ENCODE measurements around the gene ATP5F1E.

Gene ATP5F1E

GRCh38 chr20:58997141-58997770 lies 34.9 kb downstream of the ATP5F1E start:
- H3K4me1 ChIP-seq (ENCODE audit: insufficient read depth, low read length), result no peaks in the 10 kb centered on the region
- no peak overlapping the region for H3K4me2 ChIP-seq (ENCODE audit: insufficient read depth, low read length)
- H3K36me3 ChIP-seq (ENCODE audit: insufficient read depth, low read length), result peaks cover 41% of the 10 kb centered on the region
- no peak for DNase-seq
- H4K20me1 ChIP-seq (ENCODE audit: insufficient read depth, low read length), result peaks cover 11% of the 10 kb centered on the region
- H3K27me3 ChIP-seq (ENCODE audit: insufficient read depth, low read length, poor library complexity), result no peaks in the 10 kb centered on the region
- ATAC-seq (ENCODE audit: insufficient read depth, low read depth), result 0 out of 3 replicates have a peak, but pooled peaks have one; percentile 20
- no peak for TF ChIP-seq EZH2 (IDR thresholded peaks at IDR 0.05; ENCODE audit: borderline replicate concordance, low read depth, low read length, severe bottlenecking)
- TF ChIP-seq, protein P1, sequence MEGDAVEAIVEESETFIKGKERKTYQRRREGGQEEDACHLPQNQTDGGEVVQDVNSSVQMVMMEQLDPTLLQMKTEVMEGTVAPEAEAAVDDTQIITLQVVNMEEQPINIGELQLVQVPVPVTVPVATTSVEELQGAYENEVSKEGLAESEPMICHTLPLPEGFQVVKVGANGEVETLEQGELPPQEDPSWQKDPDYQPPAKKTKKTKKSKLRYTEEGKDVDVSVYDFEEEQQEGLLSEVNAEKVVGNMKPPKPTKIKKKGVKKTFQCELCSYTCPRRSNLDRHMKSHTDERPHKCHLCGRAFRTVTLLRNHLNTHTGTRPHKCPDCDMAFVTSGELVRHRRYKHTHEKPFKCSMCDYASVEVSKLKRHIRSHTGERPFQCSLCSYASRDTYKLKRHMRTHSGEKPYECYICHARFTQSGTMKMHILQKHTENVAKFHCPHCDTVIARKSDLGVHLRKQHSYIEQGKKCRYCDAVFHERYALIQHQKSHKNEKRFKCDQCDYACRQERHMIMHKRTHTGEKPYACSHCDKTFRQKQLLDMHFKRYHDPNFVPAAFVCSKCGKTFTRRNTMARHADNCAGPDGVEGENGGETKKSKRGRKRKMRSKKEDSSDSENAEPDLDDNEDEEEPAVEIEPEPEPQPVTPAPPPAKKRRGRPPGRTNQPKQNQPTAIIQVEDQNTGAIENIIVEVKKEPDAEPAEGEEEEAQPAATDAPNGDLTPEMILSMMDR (IDR thresholded peaks at IDR 0.05; ENCODE audit: borderline replicate concordance, extremely low read depth, low read length, poor library complexity, severe bottlenecking), result no peak
- H3K9ac ChIP-seq (ENCODE audit: low read depth, low read length), result no peak overlapping the region
- H3K79me2 ChIP-seq (ENCODE audit: insufficient read depth, low read length), result no peaks in the 10 kb centered on the region
- no peak overlapping the region for H3K4me3 ChIP-seq (ENCODE audit: low read depth in 1 of 2, low read length in 2 of 2)
- H3K9me3 ChIP-seq (ENCODE audit: insufficient read depth, low read length, severe bottlenecking), result no peaks in the 10 kb centered on the region
- H2AFZ ChIP-seq (ENCODE audit: low read depth, low read length), result no peak overlapping the region
- no peak overlapping the region for H3K27ac ChIP-seq (ENCODE audit: low read length)

DNA sequence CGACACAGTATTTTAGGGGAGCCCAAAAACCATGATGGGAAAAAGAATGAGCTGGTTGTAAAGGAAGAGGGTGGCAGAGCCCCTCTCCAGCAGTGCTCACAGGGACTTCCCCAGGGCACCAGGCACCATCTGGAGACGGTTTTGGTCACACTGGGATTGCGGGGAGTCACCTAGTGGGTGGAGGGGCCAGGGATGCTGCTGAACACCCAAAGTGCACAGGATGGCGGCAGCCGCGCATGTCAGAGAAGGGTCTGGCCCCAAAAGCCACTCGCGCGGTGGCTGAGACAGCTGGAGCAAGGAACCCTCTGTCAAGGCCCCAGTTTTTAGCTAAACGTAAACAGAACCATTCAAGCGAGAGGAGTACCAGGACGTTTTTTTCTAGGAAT lies 35.9 kb downstream of the ATP5F1E start:
- TF ChIP-seq, protein P1 (IDR thresholded peaks at IDR 0.05; ENCODE audit: borderline replicate concordance, extremely low read depth, low read length, poor library complexity, severe bottlenecking), result no peak
- no peak for TF ChIP-seq EZH2 (IDR thresholded peaks at IDR 0.05; ENCODE audit: borderline replicate concordance, low read depth, low read length, severe bottlenecking)
- Histone ChIP-seq H2AFZ (ENCODE audit: low read depth, low read length) (no peak overlapping the region), H3K79me2 (ENCODE audit: insufficient read depth, low read length) (no peaks in the 10 kb centered on the region)

GRCh38 chr20:58995461-58996225 lies 36.5 kb downstream of the ATP5F1E start:
- no peaks in the 10 kb centered on the region for H3K27me3 ChIP-seq (ENCODE audit: insufficient read depth, low read length, poor library complexity)
- ATAC-seq (ENCODE audit: insufficient read depth, low read depth) (no peak), DNase-seq (no peak)
- peaks cover 57% of the 10 kb centered on the region for H3K36me3 ChIP-seq (ENCODE audit: insufficient read depth, low read length)
- no peaks in the 10 kb centered on the region for H3K9me3 ChIP-seq (ENCODE audit: insufficient read depth, low read length, severe bottlenecking)
- H3K27ac ChIP-seq (ENCODE audit: low read length), result no peak overlapping the region
- no peaks in the 10 kb centered on the region for H3K4me1 ChIP-seq (ENCODE audit: insufficient read depth, low read length)
- no peak overlapping the region for H3K4me2 ChIP-seq (ENCODE audit: insufficient read depth, low read length)
- H4K20me1 ChIP-seq (ENCODE audit: insufficient read depth, low read length), result peaks cover 11% of the 10 kb centered on the region; the same call in 1 of the 2 replicates
- H3K79me2 ChIP-seq (ENCODE audit: insufficient read depth, low read length), result no peaks in the 10 kb centered on the region
- no peak overlapping the region for H3K4me3 ChIP-seq (ENCODE audit: low read depth in 1 of 2, low read length in 2 of 2)
- H2AFZ ChIP-seq (ENCODE audit: low read depth, low read length), result no peak overlapping the region
- no peak for TF ChIP-seq EZH2 (IDR thresholded peaks at IDR 0.05; ENCODE audit: borderline replicate concordance, low read depth, low read length, severe bottlenecking)
- TF ChIP-seq, protein P1 (IDR thresholded peaks at IDR 0.05; ENCODE audit: borderline replicate concordance, extremely low read depth, low read length, poor library complexity, severe bottlenecking), result no peak
- H3K9ac ChIP-seq (ENCODE audit: low read depth, low read length), result no peak overlapping the region

More for the DNA sequence above, 35.9 kb downstream of the ATP5F1E start:
- no peak overlapping the region for H3K9ac ChIP-seq (ENCODE audit: low read depth, low read length)
- ATAC-seq (ENCODE audit: insufficient read depth, low read depth) (peak; percentile 27; the same call in 1 of the 3 replicates), DNase-seq (no peak)
- no peaks in the 10 kb centered on the region for H3K9me3 ChIP-seq (ENCODE audit: insufficient read depth, low read length, severe bottlenecking)
- no peaks in the 10 kb centered on the region for H3K4me1 ChIP-seq (ENCODE audit: insufficient read depth, low read length)
- H3K27me3 ChIP-seq (ENCODE audit: insufficient read depth, low read length, poor library complexity), result no peaks in the 10 kb centered on the region
- H3K27ac ChIP-seq (ENCODE audit: low read length), result no peak overlapping the region
- peaks cover 51% of the 10 kb centered on the region for H3K36me3 ChIP-seq (ENCODE audit: insufficient read depth, low read length)
- peaks cover 6% of the 10 kb centered on the region; the same call in 1 of the 2 replicates for H4K20me1 ChIP-seq (ENCODE audit: insufficient read depth, low read length)
- no peak overlapping the region for H3K4me2 ChIP-seq (ENCODE audit: insufficient read depth, low read length)
- no peak overlapping the region for H3K4me3 ChIP-seq (ENCODE audit: low read depth in 1 of 2, low read length in 2 of 2)
